SK-MEL-5 (cell line): ENCODE measurements around the gene SEC11A. TPM values are rescaled to one million over a fixed set of nuclear protein-coding genes. Genes with fewer than 3 reads are reported as not detected.
A peak's percentile ranks its signal among the peaks of the same experiment; 100 is the strongest.
"Not testable (repeated sequence)": the region's sequence is repeated elsewhere in the genome, so short reads cannot be mapped to it uniquely, and the experiment has no call there.

Experiments used
- DNase-seq: peaks from one replicate; pipeline ENCODE4 v3.0.0-alpha.2; 2016; ENCODE audit warnings: low read depth, low spot score
- in situ Hi-C: cut with HindIII; loops from 2 replicates; pipeline ENCODE4 v1.10.0; 2016; ENCODE audit warnings: low sequenced_read_pairs, high pct_unique_total_duplicates, low pct_unique_long_range_greater_than_20kb
- total RNA-seq: library from RNA; depleted of rRNA; stranded (reverse); fragments of >200 nt; shearing (Covaris generic); gene quantifications from 2 replicates; pipeline ENCODE4 v1.2.3, GENCODE V29; 2014

The SEC11A gene
- total RNA-seq, 1 experiment from 2014 or later = 279 TPM

GRCh38 chr15:84747416-84748273 lies 31.7 kb upstream of the SEC11A start:
- DNase-seq = peak; percentile 55
- in situ Hi-C loops = no loop called here

DNA sequence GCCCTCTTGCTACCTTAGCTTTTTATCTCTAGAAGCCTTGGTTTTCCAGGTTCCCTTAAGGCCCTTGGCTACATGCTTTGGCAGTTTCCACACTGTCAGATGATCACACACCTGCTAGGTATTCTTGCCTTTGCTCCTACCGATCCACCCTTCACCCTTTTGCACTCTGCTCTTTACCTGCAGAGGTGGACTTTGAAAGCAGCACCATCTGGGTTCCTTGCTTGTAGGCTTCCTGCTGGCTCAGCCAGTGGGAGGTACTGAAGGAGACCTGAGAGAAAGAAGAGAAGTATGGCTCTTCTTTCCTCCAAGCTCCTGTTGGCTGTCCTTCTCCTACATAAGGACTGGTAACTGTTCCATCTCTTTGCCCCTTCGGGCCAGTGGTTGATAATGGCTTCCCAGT lies 25.2 kb upstream of the SEC11A start:
- in situ Hi-C loops = no loop called here
- no peak for DNase-seq

- no peak for DNase-seq
- in situ Hi-C loops = no loop called here
These were observed 24.8 kb upstream of the SEC11A start for GRCh38 chr15:84740691-84741090.

DNA sequence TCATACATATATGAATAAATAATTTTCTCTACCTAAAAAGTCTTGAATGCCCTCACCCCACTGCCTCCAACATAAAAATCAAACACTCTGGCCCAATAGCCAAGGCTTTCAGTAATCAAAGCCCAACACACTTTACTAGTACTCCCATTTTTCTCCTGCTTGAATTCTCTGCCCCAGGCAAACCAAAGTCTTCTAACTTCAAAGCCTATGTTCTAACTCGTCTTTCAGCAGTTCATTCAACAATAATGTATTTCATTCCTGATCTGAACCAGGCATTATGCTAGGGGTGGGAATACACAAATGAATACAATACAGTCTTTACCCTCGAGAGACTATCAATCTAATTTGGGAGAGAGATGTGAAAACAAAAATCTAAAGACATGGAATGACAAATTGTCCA lies 21.1 kb upstream of the SEC11A start:
- in situ Hi-C loops = no loop called here
- DNase-seq = peak; percentile 96

- no peak for DNase-seq
- in situ Hi-C loops = no loop called here
These were observed 20.4 kb upstream of the SEC11A start for GRCh38 chr15:84736375-84736774.

- DNase-seq, in situ Hi-C loops: not testable (repeated sequence)
These were observed 19.6 kb upstream of the SEC11A start for GRCh38 chr15:84735480-84736061.

DNA sequence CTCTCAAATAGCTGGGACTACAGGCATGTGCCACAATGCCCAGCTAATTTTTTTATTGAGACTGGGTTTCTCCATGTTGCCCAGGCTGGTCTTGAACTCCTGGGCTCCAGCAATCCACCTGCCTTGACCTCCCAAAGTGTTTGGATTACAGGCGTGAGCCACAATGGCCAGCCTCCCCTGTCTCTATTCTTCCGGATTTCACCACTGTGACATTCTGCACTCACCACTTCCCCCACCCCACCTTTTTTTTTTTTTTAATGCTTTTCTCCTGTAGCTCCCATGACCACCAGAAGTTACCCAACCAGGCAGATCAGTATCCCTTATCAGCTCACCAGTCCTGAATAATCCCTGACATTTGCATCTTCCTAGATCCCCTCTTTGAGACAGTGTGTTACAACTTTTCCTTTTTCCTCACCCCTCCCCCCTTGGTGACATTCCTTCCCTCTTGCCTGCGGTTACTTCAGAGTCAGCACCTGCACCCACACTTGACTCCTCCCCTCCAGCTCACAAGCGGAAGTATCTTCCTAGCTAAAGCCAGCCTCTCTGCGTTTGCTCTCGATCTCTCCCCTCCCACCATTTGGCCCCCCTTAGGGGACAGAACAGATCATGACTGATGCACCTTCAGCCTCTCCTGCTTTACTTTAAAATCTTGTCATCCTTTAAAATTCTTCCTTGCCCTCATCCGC lies 19.0 kb upstream of the SEC11A start:
- in situ Hi-C loops = no loop called here
- DNase-seq = no peak

DNA sequence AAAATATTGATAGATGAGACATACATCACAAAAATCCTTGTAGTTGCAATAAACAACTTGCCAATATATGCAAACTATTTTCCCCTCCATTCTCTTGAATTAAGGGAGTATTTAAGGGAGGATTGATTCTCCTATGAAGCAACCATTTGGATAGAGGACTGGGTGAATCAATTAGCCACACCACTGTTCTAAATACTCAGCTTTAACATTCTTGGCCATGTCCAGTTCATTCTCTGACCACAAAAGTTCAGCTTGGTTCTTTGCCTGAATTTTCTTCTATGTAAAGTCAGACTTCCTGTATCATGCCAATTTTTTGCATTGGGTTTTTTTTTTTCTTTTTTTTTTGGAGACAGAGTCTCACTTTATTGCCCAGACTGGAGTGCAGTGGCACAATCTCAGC lies 15.8 kb upstream of the SEC11A start:
- DNase-seq = no peak
- in situ Hi-C loops = no loop called here

GRCh38 chr15:84727429-84727828 lies 11.5 kb upstream of the SEC11A start:
- in situ Hi-C loops = no loop called here
- DNase-seq = no peak

DNA sequence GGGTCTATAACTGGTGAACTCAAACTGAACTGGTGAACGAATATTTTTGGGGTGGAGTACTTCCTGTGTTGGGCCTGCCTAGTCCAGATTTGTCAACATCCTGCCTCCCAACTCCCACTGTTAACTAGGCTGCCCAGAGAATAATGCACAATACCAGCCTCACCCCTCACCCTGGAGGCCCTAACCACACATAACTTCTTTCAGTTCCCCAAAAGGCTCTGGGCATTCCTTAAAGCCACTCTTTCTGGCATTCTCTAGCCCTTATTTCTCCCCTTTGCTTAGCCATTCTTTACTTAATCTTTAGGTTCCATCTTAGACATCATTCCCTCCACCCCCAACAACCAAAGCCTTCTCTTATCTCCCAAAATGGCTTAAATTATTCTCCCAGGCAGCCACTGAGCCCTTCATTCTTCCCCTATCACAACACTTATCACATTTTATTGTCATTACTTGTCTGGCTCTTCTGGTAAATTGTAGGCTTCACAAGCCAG lies 9.1 kb upstream of the SEC11A start:
- in situ Hi-C loops = no loop called here
- DNase-seq = peak; percentile 32

GRCh38 chr15:84722628-84723027 lies 6.7 kb upstream of the SEC11A start:
- no peak for DNase-seq
- in situ Hi-C loops = no loop called here

- in situ Hi-C loops = no loop called here
- no peak for DNase-seq
These were observed 5.4 kb upstream of the SEC11A start for GRCh38 chr15:84721371-84721770.

GRCh38 chr15:84715441-84716035 lies 401 bp downstream of the SEC11A start:
- in situ Hi-C loops = no loop called here
- peak; percentile 15 for DNase-seq

DNA sequence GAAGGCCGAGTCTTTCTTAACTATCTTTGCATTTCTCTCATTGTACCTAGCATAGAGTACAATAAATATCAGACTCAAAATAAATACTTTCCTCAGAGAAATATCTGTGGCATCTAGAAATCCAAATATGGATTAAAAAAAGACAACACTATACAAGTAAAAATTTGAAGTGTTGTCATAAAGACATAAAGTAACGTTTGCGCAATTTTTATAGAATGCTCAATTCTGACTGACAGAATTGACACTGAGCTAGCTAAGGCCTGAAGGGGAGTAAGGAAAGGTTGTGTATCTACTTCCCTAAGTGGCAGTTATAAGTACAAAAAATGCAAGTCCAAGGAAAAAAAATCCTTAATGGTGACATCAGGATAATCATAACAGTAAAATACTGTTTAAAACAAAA lies 1.1 kb downstream of the SEC11A start:
- in situ Hi-C loops = no loop called here
- no peak for DNase-seq

DNA sequence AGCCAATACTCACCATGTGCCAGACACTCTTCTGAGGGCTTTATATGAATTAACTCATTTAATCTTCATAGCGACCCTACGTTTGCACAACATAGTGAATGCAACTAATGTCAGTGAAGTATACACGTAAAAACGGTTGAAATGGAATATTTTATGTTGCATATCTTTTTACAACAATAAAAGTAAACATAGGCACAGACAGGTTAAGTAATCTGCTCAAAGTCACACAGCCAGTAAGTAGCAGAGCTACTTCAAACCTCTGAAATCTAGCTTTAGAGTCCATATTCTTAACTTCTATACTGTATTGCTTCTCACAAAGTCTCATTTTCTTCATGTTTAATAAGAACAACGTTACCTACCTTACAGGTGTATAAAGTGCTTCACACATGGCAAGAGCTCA lies 1.6 kb downstream of the SEC11A start:
- in situ Hi-C loops = no loop called here
- DNase-seq = no peak

DNA sequence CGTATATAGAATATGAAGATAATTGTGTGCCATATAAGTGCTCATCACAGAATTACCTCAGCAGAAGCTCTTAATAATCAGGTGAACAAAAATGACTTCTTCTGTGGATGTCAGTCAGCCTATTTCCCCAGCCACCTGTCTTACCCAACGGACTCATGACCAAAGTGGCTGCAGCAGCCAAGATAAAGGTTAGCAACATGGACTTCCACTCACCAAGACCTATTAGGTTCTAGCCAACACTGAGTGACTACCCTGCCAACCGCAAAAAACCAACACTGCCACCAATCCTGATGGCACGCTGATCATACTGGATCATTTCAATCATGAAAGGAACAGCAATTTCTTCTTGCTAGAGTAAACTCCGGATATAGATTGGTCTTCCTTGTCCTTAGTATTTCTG lies 12.1 kb downstream of the SEC11A start:
- in situ Hi-C loops = no loop called here
- DNase-seq = no peak

DNA sequence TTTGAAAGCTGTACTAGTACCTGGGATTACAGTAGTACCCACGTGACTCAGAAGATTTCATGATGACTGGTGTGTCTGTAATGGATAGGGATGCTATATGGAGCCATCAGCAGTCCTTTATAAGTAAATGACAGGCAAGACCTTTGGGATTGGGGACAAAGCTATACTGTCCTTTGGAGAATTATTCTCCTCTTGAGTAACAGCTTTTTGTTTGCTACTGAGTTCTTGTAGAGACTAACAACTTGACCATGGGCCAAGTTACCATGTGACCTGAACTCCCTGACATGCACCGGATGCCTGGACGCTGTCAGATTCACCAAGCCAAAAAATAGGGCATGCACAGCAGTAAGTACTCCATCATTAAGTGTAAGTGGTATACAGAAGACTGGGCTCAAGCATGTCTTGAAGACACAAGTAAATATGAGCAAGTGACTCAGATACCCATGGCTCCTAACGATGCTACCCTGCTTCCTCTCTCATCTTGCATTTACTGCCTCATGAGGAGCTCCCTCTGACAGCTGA lies 12.9 kb downstream of the SEC11A start:
- in situ Hi-C loops = no loop called here
- peak; percentile 31 for DNase-seq
